ENCODE data around the gene FYTTD1.

GRCh38 chr3:197775317-197775716 lies 25.6 kb downstream of the FYTTD1 start:
- no peak for TF ChIP-seq CREB1 (CRISPR knock-in tag; IDR thresholded peaks at IDR 0.05)
- no peak for TF ChIP-seq SP1 (CRISPR knock-in tag; conservative IDR thresholded peaks at IDR 0.05)
- no peak for TF ChIP-seq CTCF (IDR thresholded peaks at IDR 0.05)
